ENCODE results near the gene OR8H1. TPM values are rescaled to one million over a fixed set of nuclear protein-coding genes. Genes with fewer than 3 reads are reported as not detected.

The OR8H1 gene
- total and polyA plus RNA-seq, 4 experiments from 2014 or later = not detected

DNA sequence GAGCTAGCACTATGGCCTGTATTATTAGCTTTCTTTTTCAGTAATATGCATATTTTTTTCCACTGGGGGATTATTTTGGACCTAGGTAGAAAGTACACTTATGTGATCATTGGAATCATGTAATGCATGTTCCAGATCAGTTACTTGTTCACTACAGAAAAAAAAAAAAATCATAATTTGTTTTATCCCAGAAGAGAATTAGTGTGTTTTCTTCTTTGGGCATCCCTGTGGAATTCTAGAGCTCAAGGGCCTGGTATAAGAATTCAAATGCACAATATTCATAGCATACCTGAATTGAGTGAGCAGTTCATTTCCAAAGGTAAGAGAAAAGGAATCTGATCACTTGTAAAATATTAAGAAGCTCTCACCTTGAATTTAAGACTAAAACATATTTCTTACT lies 18.2 kb downstream of the OR8H1 start, which contains the start of gene OR5T1:
Gene OR5T1, plus strand, starts transcription at position 301 of the 400 bp plus-strand sequence. CDS start 1,485 bp downstream, outside the sequence.
- intact Hi-C loops (cut with micrococcal nuclease) = no loop called here
- no peaks in the 10 kb centered on the region for H3K27me3 ChIP-seq (ENCODE audit: insufficient read depth, low read length)
- Mint-ChIP-seq H3K27ac (no peak within 1 kb of the TSS), H3K9me3 (peaks cover 0 to 19% (median 11%) of the 10 kb centered on the region in 8 donors), H3K4me3 (no peak within 1 kb of the TSS), H3K4me1 (no peaks in the 10 kb centered on the region), H3K36me3 (no peaks in the 10 kb centered on the region), H3K27me3 (no peaks in the 10 kb centered on the region)
- ChIA-PET CTCF (ENCODE audit: partially characterized antibody) (no interaction called here), POLR2A (ENCODE audit: partially characterized antibody) (no interaction called here)
- no peak for DNase-seq
- H3K36me3 ChIP-seq (ENCODE audit: insufficient read depth, low read length) = no peaks in the 10 kb centered on the region
- H3K27ac ChIP-seq (ENCODE audit: low read depth, low read length) = no peak within 1 kb of the TSS
- no peaks in the 10 kb centered on the region for H3K9me3 ChIP-seq (ENCODE audit: control insufficient read depth in 1 of 2, low read length in 2 of 2)
- no peak within 1 kb of the TSS for H3K4me3 ChIP-seq (ENCODE audit: low read length in 2 of 2)
- no peaks in the 10 kb centered on the region for H3K4me1 ChIP-seq (ENCODE audit: insufficient read depth, low read length)

DNA sequence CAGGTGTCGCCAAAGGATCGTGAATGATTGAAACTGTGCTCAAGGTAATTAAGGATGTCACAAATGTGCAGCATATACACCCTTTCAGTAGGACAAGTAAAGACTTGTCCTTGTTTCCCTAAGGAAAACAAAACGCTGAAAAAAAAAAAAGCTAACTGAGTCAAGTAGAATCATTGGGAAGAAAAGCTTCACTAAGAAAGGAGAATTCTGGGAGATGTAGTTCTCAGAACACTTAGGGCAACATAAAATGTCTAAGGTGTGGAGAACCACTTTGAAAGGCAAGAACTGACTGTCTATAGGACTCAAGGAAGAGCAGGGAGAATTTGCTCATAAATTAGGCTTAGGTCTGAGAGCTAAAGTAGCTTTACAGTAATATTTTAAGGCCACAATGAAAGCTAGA lies 21.0 kb downstream of the OR8H1 start:
- intact Hi-C loops (cut with micrococcal nuclease) = no loop called here
- Mint-ChIP-seq H3K36me3 (no peaks in the 10 kb centered on the region), H3K4me1 (no peaks in the 10 kb centered on the region), H3K27ac (no peak overlapping the region), H3K27me3 (no peaks in the 10 kb centered on the region), H3K9me3 (peaks cover 0 to 24% (median 18%) of the 10 kb centered on the region in 8 donors), H3K4me3 (no peak overlapping the region)
- H3K4me1 ChIP-seq (ENCODE audit: insufficient read depth, low read length) = no peaks in the 10 kb centered on the region
- H3K9me3 ChIP-seq (ENCODE audit: control insufficient read depth in 1 of 2, low read length in 2 of 2) = peaks cover 0 to 4% of the 10 kb centered on the region in 2 donors
- ChIA-PET CTCF (ENCODE audit: partially characterized antibody) (no interaction called here), POLR2A (ENCODE audit: partially characterized antibody) (no interaction called here)
- no peak for DNase-seq
- no peak overlapping the region for H3K27ac ChIP-seq (ENCODE audit: low read depth, low read length)
- no peak overlapping the region for H3K4me3 ChIP-seq (ENCODE audit: low read length in 2 of 2)
- H3K36me3 ChIP-seq (ENCODE audit: insufficient read depth, low read length) = no peaks in the 10 kb centered on the region
- H3K27me3 ChIP-seq (ENCODE audit: insufficient read depth, low read length) = no peaks in the 10 kb centered on the region

GRCh38 chr11:56251954-56252353 lies 40.1 kb downstream of the OR8H1 start, which contains the start of gene OR5T3:
Gene OR5T3 (plus strand): TSS chr11:56252254. CDS start chr11:56252254, 0 bp downstream.
- Histone ChIP-seq H3K9me3 (ENCODE audit: control insufficient read depth in 1 of 2, low read length in 2 of 2) (no peaks in the 10 kb centered on the region), H3K27me3 (ENCODE audit: insufficient read depth, low read length) (no peaks in the 10 kb centered on the region), H3K4me3 (ENCODE audit: low read length in 2 of 2) (no peak within 1 kb of the TSS), H3K36me3 (ENCODE audit: insufficient read depth, low read length) (no peaks in the 10 kb centered on the region), H3K4me1 (ENCODE audit: insufficient read depth, low read length) (no peaks in the 10 kb centered on the region), H3K27ac (ENCODE audit: low read depth, low read length) (no peak within 1 kb of the TSS)
- intact Hi-C loops (cut with micrococcal nuclease) = no loop called here
- Mint-ChIP-seq H3K27ac (no peak within 1 kb of the TSS), H3K4me3 (no peak within 1 kb of the TSS), H3K36me3 (no peaks in the 10 kb centered on the region), H3K4me1 (no peaks in the 10 kb centered on the region), H3K27me3 (no peaks in the 10 kb centered on the region), H3K9me3 (peaks cover 0 to 29% (median 8%) of the 10 kb centered on the region in 8 donors)
- ChIA-PET CTCF (ENCODE audit: partially characterized antibody) (no interaction called here), POLR2A (ENCODE audit: partially characterized antibody) (no interaction called here)
- no peak for DNase-seq

Other genes starting within 250 kb of the OR8H1 start
- not detected for gene OR8I2, start 198.9 kb downstream of the OR8H1 start, total RNA-seq
- gene OR8I2, start 198.9 kb downstream of the OR8H1 start, polyA plus RNA-seq = not detected
- not detected for gene OR8H2, start 188.6 kb downstream of the OR8H1 start, total RNA-seq
- gene OR8H2, start 188.6 kb downstream of the OR8H1 start, polyA plus RNA-seq = not detected
- not detected for gene OR8H3, start 169.9 kb downstream of the OR8H1 start, total RNA-seq
- not detected for gene OR8H3, start 169.9 kb downstream of the OR8H1 start, polyA plus RNA-seq
- gene OR8J3, start 152.1 kb downstream of the OR8H1 start, total RNA-seq = not detected
- not detected for gene OR8J3, start 152.1 kb downstream of the OR8H1 start, polyA plus RNA-seq
- gene OR8K5, start 131.9 kb downstream of the OR8H1 start, total RNA-seq = not detected
- not detected for gene OR8K5, start 131.9 kb downstream of the OR8H1 start, polyA plus RNA-seq
- gene OR5J2, start 115.6 kb downstream of the OR8H1 start, total RNA-seq = not detected
- not detected for gene OR5J2, start 115.6 kb downstream of the OR8H1 start, polyA plus RNA-seq
- gene OR5T2, start 58.0 kb downstream of the OR8H1 start, total RNA-seq = not detected
- gene OR5T2, start 58.0 kb downstream of the OR8H1 start, polyA plus RNA-seq = not detected
- gene OR5T3, start 40.0 kb downstream of the OR8H1 start, total RNA-seq = not detected
- gene OR5T3, start 40.0 kb downstream of the OR8H1 start, polyA plus RNA-seq = not detected
- gene OR5T1, start 18.1 kb downstream of the OR8H1 start, total RNA-seq = not detected
- gene OR5T1, start 18.1 kb downstream of the OR8H1 start, polyA plus RNA-seq = not detected
- gene OR8K3, start 22.9 kb upstream of the OR8H1 start, total RNA-seq = not detected
- not detected for gene OR8K3, start 22.9 kb upstream of the OR8H1 start, polyA plus RNA-seq
- gene OR8K1, start 53.8 kb upstream of the OR8H1 start, total RNA-seq = not detected
- not detected for gene OR8K1, start 53.8 kb upstream of the OR8H1 start, polyA plus RNA-seq
- not detected for gene OR8J1, start 62.0 kb upstream of the OR8H1 start, total RNA-seq
- not detected for gene OR8J1, start 62.0 kb upstream of the OR8H1 start, polyA plus RNA-seq
- not detected for gene OR8U1, start 83.4 kb upstream of the OR8H1 start, total RNA-seq
- gene OR8U1, start 83.4 kb upstream of the OR8H1 start, polyA plus RNA-seq = not detected
- gene OR5AL1, start 120.4 kb upstream of the OR8H1 start, total RNA-seq = not detected
- not detected for gene OR5AL1, start 120.4 kb upstream of the OR8H1 start, polyA plus RNA-seq
- not detected for gene OR5M3, start 181.1 kb upstream of the OR8H1 start, total RNA-seq
- not detected for gene OR5M3, start 181.1 kb upstream of the OR8H1 start, polyA plus RNA-seq
- gene OR5M8, start 199.1 kb upstream of the OR8H1 start, total RNA-seq = not detected
- not detected for gene OR5M8, start 199.1 kb upstream of the OR8H1 start, polyA plus RNA-seq

Measured in CD4-positive, alpha-beta memory T cell (primary cell).